Caco-2 (cell line): Measurements from ENCODE around the gene ZNF586. TPM values are rescaled to one million over a fixed set of nuclear protein-coding genes. Genes with fewer than 3 reads are reported as not detected.

Experiments used
- BruUV-seq: library from RNA; stranded (reverse); fragments of 400-500 nt; replicated peaks from 2 replicates; lab custom pipeline; 2021; lab: Mats Ljungman, UMichigan
- CTCF ChIA-PET: fragments of 300-600 bp; sonication (Branson Sonifier 250); formaldehyde crosslinking; loops from one replicate; lab custom pipeline; 2022; ENCODE audit warnings: antibody characterized with exemption; lab: Charles Lee
- POLR2A ChIA-PET: fragments of 300-600 bp; sonication (Branson Sonifier 250); formaldehyde crosslinking; loops from one replicate; lab custom pipeline; 2022; ENCODE audit warnings: antibody characterized with exemption; lab: Charles Lee
- DNase-seq, 2 experiments: peaks; one replicate each; pipeline versions ENCODE4 v3.0.0 to v3.0.0-alpha.2; 2020 to 2022
- H3K27me3 ChIP-seq: replicated peaks from 2 replicates; pipeline ENCODE4 v1.6.0; 2011; ENCODE audit warnings: low read length; ENCODE audit not compliant: control insufficient read depth, insufficient read depth
- H3K36me3 ChIP-seq: 2 replicates; pipeline ENCODE4 v1.5.1; 2011; ENCODE audit warnings: low read length; ENCODE audit not compliant: control insufficient read depth, insufficient read depth
- H3K4me1 ChIP-seq: fragments of 250-450 bp; sonication (Bioruptor Pico); 2 replicates; pipeline ENCODE4 v1.5.1; 2020; ENCODE audit warnings: mild to moderate bottlenecking
- H3K4me3 ChIP-seq: 2 replicates; pipeline ENCODE4 v1.5.1; 2011; ENCODE audit warnings: low read depth, mild to moderate bottlenecking, control low read depth, low read length
- H3K9me3 ChIP-seq: fragments of 250-450 bp; sonication (Bioruptor Pico); 2 replicates; pipeline ENCODE4 v1.5.1; 2020; ENCODE audit warnings: mild to moderate bottlenecking, moderate library complexity
- H3K27ac Mint-ChIP-seq: one replicate; pipeline ENCODE4 v1.8.0; 2022; ENCODE audit warnings: mixed read lengths; ENCODE audit not compliant: unreplicated experiment
- H3K27me3 Mint-ChIP-seq: one replicate; pipeline ENCODE4 v1.8.0; 2022; ENCODE audit warnings: mixed read lengths; ENCODE audit not compliant: insufficient read depth, unreplicated experiment
- H3K36me3 Mint-ChIP-seq: one replicate; pipeline ENCODE4 v1.8.0; 2022; ENCODE audit warnings: mild to moderate bottlenecking, mixed read lengths; ENCODE audit not compliant: insufficient read depth, unreplicated experiment
- H3K4me1 Mint-ChIP-seq: one replicate; pipeline ENCODE4 v1.8.0; 2022; ENCODE audit warnings: low read depth, mixed read lengths; ENCODE audit not compliant: unreplicated experiment
- H3K4me3 Mint-ChIP-seq: one replicate; pipeline ENCODE4 v1.8.0; 2022; ENCODE audit warnings: mild to moderate bottlenecking, moderate library complexity, mixed read lengths; ENCODE audit not compliant: unreplicated experiment
- H3K9me3 Mint-ChIP-seq: one replicate; pipeline ENCODE4 v1.8.0; 2022; ENCODE audit warnings: mixed read lengths; ENCODE audit not compliant: unreplicated experiment
- intact Hi-C: fragments of 100-400 bp; cut with micrococcal nuclease; formaldehyde crosslinking; loops from one replicate; pipeline ENCODE4 v1.10.0; 2022; ENCODE audit not compliant: unreplicated experiment
- total RNA-seq: library from RNA; stranded (reverse); gene quantifications from 2 replicates; pipeline ENCODE4 v1.2.3, GENCODE V29; 2022
- TF ChIP-seq, protein P1 (sequence below), 2 experiments: fragments of 200-600 bp in 1 of 2; IDR thresholded peaks; 1 replicate in 1 of 2; 2 replicates in 1 of 2; pipeline versions ENCODE4 v1.5.1 to v1.8.0; 2011 to 2022; ENCODE audit warnings: antibody characterized with exemption in 1 of 2, control low read depth in 1 of 2, inconsistent platforms in 1 of 2, low read depth in 1 of 2, low read length in 1 of 2, mild to moderate bottlenecking in 1 of 2, moderate library complexity in 1 of 2; ENCODE audit not compliant: insufficient read depth in 1 of 2, severe bottlenecking in 1 of 2, unreplicated experiment in 1 of 2

The ZNF586 gene
- total RNA-seq, 1 experiment from 2014 or later: 6.2 TPM

DNA sequence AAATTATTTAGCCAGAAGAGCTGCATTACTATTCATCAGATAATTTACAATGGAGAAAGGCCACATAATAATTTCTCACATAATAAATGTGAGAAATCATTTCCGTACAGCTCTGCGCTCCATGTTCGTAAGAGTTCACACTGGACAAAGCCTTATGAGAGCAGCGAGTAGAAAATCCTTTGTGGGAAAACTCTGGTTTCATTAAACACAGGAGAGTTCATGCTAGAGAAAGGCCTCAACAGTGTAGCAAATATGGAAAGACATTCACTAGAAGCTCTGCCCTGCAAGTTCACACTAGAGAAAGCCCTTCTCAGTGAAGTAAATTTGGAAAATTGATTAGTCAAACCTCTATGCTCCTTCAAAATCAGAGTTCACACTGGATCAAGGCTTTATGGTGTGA is 14.4 kb upstream of the ZNF586 start:
- DNase-seq: no peak
- Histone ChIP-seq H3K4me3 (no peak overlapping the region), H3K4me1 (no peaks in the 10 kb centered on the region), H3K9me3 (peaks cover 14% of the 10 kb centered on the region), H3K27me3 (no peaks in the 10 kb centered on the region), H3K36me3 (peaks cover 17% of the 10 kb centered on the region)
- intact Hi-C loops: no loop called here
- Mint-ChIP-seq H3K9me3 (no peaks in the 10 kb centered on the region), H3K4me1 (no peaks in the 10 kb centered on the region), H3K36me3 (peaks cover 81% of the 10 kb centered on the region), H3K4me3 (no peak overlapping the region), H3K27me3 (no peaks in the 10 kb centered on the region), H3K27ac (no peak overlapping the region)
- TF ChIP-seq, protein P1, sequence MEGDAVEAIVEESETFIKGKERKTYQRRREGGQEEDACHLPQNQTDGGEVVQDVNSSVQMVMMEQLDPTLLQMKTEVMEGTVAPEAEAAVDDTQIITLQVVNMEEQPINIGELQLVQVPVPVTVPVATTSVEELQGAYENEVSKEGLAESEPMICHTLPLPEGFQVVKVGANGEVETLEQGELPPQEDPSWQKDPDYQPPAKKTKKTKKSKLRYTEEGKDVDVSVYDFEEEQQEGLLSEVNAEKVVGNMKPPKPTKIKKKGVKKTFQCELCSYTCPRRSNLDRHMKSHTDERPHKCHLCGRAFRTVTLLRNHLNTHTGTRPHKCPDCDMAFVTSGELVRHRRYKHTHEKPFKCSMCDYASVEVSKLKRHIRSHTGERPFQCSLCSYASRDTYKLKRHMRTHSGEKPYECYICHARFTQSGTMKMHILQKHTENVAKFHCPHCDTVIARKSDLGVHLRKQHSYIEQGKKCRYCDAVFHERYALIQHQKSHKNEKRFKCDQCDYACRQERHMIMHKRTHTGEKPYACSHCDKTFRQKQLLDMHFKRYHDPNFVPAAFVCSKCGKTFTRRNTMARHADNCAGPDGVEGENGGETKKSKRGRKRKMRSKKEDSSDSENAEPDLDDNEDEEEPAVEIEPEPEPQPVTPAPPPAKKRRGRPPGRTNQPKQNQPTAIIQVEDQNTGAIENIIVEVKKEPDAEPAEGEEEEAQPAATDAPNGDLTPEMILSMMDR (IDR thresholded peaks at IDR 0.05; ENCODE audit: insufficient read depth in 1 of 2, low read depth in 1 of 2, low read length in 1 of 2, severe bottlenecking in 1 of 2, unreplicated experiment in 1 of 2): no peak
- CTCF ChIA-PET: no interaction called here
- no TSS peak for BruUV-seq
- POLR2A ChIA-PET: no interaction called here

DNA sequence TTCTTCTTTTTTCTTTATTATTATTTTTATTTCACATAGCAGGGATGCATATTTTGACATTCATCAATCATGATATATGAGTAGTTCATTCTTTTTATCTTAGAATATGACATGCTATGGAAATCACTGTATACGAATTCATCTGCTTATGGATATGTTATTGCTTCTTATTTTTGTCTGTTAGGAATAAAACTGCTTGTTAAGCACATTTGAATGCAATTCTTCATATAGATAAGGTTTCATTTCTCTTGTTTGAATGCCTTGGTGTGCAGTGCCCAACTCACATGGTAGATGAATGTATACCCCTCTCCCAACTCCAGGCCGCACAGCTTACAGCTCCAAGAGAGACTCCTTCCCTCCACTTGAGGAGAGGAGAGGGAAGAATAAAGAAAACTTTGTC is 11.5 kb upstream of the ZNF586 start:
- BruUV-seq: no TSS peak

DNA sequence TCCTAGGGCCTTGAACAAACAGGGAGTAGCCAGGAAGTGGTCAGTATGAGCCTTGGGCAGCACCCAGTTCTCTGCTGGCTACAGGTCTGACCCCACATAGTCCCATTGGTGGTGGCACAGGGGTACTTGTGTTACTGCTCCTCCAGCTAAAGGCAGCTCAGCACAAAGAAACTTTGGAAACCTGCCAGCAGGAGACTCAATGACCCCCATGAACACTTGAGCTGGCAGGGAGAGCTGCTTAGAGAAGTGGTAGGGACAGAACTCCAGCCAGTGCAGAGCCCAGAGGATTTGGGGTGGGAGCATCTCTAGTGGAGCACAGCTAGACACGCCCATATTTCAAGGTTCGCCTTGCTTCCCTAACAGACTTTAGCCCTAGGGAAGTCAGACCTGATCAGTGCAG is 10.4 kb upstream of the ZNF586 start:
- ChIA-PET CTCF (no interaction called here), POLR2A (no interaction called here)
- Mint-ChIP-seq H3K36me3 (peaks cover 46% of the 10 kb centered on the region), H3K27ac (no peak overlapping the region), H3K27me3 (no peaks in the 10 kb centered on the region), H3K4me3 (no peak overlapping the region), H3K4me1 (no peaks in the 10 kb centered on the region), H3K9me3 (no peaks in the 10 kb centered on the region)
- no peaks in the 10 kb centered on the region for H3K4me1 ChIP-seq
- no peak for DNase-seq
- no peaks in the 10 kb centered on the region for H3K9me3 ChIP-seq
- no peaks in the 10 kb centered on the region for H3K27me3 ChIP-seq
- TF ChIP-seq, protein P1 (IDR thresholded peaks at IDR 0.05; ENCODE audit: insufficient read depth in 1 of 2, low read depth in 1 of 2, low read length in 1 of 2, severe bottlenecking in 1 of 2, unreplicated experiment in 1 of 2): no peak
- BruUV-seq: no TSS peak
- intact Hi-C loops: no loop called here
- H3K36me3 ChIP-seq: peaks cover 5% of the 10 kb centered on the region
- no peak overlapping the region for H3K4me3 ChIP-seq

More for the DNA sequence above, 11.5 kb upstream of the ZNF586 start:
- Histone ChIP-seq H3K4me3 (no peak overlapping the region), H3K9me3 (peaks cover 8% of the 10 kb centered on the region), H3K4me1 (no peaks in the 10 kb centered on the region), H3K27me3 (no peaks in the 10 kb centered on the region), H3K36me3 (peaks cover 12% of the 10 kb centered on the region)
- DNase-seq: no peak
- CTCF ChIA-PET: interaction anchor here (0.6 kb wide), 1 partner anchor 124 kb away, joined by 3 read pairs; no protein-coding TSS in a partner anchor
- Mint-ChIP-seq H3K4me1 (no peaks in the 10 kb centered on the region), H3K36me3 (peaks cover 52% of the 10 kb centered on the region), H3K9me3 (no peaks in the 10 kb centered on the region), H3K4me3 (no peak overlapping the region), H3K27ac (no peak overlapping the region), H3K27me3 (no peaks in the 10 kb centered on the region)
- intact Hi-C loops: no loop called here
- TF ChIP-seq, protein P1 (IDR thresholded peaks at IDR 0.05; ENCODE audit: insufficient read depth in 1 of 2, low read depth in 1 of 2, low read length in 1 of 2, severe bottlenecking in 1 of 2, unreplicated experiment in 1 of 2): no peak
- POLR2A ChIA-PET: interaction anchor here (0.5 kb wide), 1 partner anchor 11 kb away, joined by 3 read pairs; no protein-coding TSS in a partner anchor
